Neutrophil (primary cell): ENCODE measurements around the gene SHANK1.

Experiments used
- H3K27ac ChIP-seq: fragments of 200-600 bp; sonication (generic); 2 replicates; pipeline ENCODE4 v1.5.1; 2016; ENCODE audit warnings: mild to moderate bottlenecking, moderate library complexity
- H3K27me3 ChIP-seq: fragments of 200-600 bp; sonication (generic); 2 replicates; pipeline ENCODE4 v1.6.0; 2016; ENCODE audit warnings: mild to moderate bottlenecking
- H3K36me3 ChIP-seq: fragments of 200-600 bp; sonication (generic); 2 replicates; pipeline ENCODE4 v1.5.1; 2017
- H3K4me1 ChIP-seq, 2 experiments: fragments of 200-600 bp in 1 of 2; sonication (generic) in 1 of 2; 1 replicate in 1 of 2; 2 replicates in 1 of 2; pipeline versions ENCODE4 v1.5.1 to v1.6.1; 2013 to 2016; ENCODE audit warnings: low read depth in 1 of 2, low read length in 1 of 2, mild to moderate bottlenecking in 1 of 2, moderate library complexity in 1 of 2; ENCODE audit not compliant: control insufficient read depth in 1 of 2, insufficient read depth in 1 of 2
- H3K4me3 ChIP-seq, 2 experiments: fragments of 200-600 bp in 1 of 2; sonication (generic) in 1 of 2; 1 replicate in 1 of 2; 2 replicates in 1 of 2; pipeline ENCODE4 v1.5.1; 2013 to 2016; ENCODE audit warnings: low read depth in 1 of 2, low read length in 1 of 2, mild to moderate bottlenecking in 1 of 2, moderate library complexity in 1 of 2
- H3K9me3 ChIP-seq: fragments of 200-600 bp; sonication (generic); 2 replicates; pipeline ENCODE4 v1.5.1; 2016
- CTCF ChIP-seq: fragments of 200-600 bp; sonication (generic); IDR thresholded peaks from 2 replicates; pipeline ENCODE4 v1.5.1; 2016; ENCODE audit warnings: antibody characterized with exemption

The SHANK1 gene

GRCh38 chr19:50690439-50690838 lies 29.2 kb downstream of the SHANK1 start:
- peaks cover 99% of the 10 kb centered on the region for H3K27me3 ChIP-seq
- no peak for TF ChIP-seq CTCF

GRCh38 chr19:50688766-50689165 lies 30.8 kb downstream of the SHANK1 start:
- peaks cover 99% of the 10 kb centered on the region for H3K27me3 ChIP-seq
- no peaks in the 10 kb centered on the region for H3K36me3 ChIP-seq
- H3K4me3 ChIP-seq: no peak overlapping the region
- TF ChIP-seq CTCF: no peak
- H3K9me3 ChIP-seq: no peaks in the 10 kb centered on the region
- no peak overlapping the region for H3K27ac ChIP-seq
- H3K4me1 ChIP-seq: no peaks in the 10 kb centered on the region

More at GRCh38 chr19:50690439-50690838, 29.2 kb downstream of the SHANK1 start:
- H3K27ac ChIP-seq: no peak overlapping the region
- H3K36me3 ChIP-seq: no peaks in the 10 kb centered on the region
- H3K4me3 ChIP-seq: no peak overlapping the region
- no peaks in the 10 kb centered on the region for H3K9me3 ChIP-seq
- H3K4me1 ChIP-seq: no peaks in the 10 kb centered on the region

- Histone ChIP-seq H3K4me1 (no peaks in the 10 kb centered on the region), H3K27ac (no peak overlapping the region), H3K4me3 (no peak overlapping the region), H3K9me3 (no peaks in the 10 kb centered on the region), H3K36me3 (no peaks in the 10 kb centered on the region), H3K27me3 (peaks cover 96% of the 10 kb centered on the region)
- TF ChIP-seq CTCF: no peak
Measured at GRCh38 chr19:50686310-50687032, 33.1 kb downstream of the SHANK1 start.

- Histone ChIP-seq H3K36me3 (no peaks in the 10 kb centered on the region), H3K9me3 (no peaks in the 10 kb centered on the region), H3K4me3 (no peak overlapping the region), H3K4me1 (no peaks in the 10 kb centered on the region), H3K27me3 (peaks cover 80% of the 10 kb centered on the region), H3K27ac (no peak overlapping the region)
- TF ChIP-seq CTCF: no peak
Measured at GRCh38 chr19:50679177-50680125, 40.2 kb downstream of the SHANK1 start.

- no peaks in the 10 kb centered on the region for H3K36me3 ChIP-seq
- H3K4me1 ChIP-seq: no peaks in the 10 kb centered on the region
- no peak for TF ChIP-seq CTCF
- peaks cover 80% of the 10 kb centered on the region for H3K27me3 ChIP-seq
- H3K27ac ChIP-seq: no peak overlapping the region
- H3K4me3 ChIP-seq: no peak overlapping the region
- no peaks in the 10 kb centered on the region for H3K9me3 ChIP-seq
Measured at GRCh38 chr19:50678323-50678722, 41.3 kb downstream of the SHANK1 start.
